NCI-H526 (cell line): ENCODE results near the gene STH.

Experiments used
- DNase-seq, 2 experiments: peaks; one replicate each; lab custom pipeline; 2025; lab: John Stamatoyannopoulos, UW

STH gene

GRCh38 chr17:46027048-46027975, 28.3 kb downstream of the STH start:
- no peak for DNase-seq

GRCh38 chr17:46027976-46028325, 28.9 kb downstream of the STH start:
- no peak for DNase-seq

- no peak for DNase-seq
Observed at GRCh38 chr17:46028374-46028773, 29.3 kb downstream of the STH start.

- no peak for DNase-seq
Observed at GRCh38 chr17:46028981-46029565, 30.0 kb downstream of the STH start.

GRCh38 chr17:46029627-46030026, 30.6 kb downstream of the STH start:
- DNase-seq: no peak

DNA sequence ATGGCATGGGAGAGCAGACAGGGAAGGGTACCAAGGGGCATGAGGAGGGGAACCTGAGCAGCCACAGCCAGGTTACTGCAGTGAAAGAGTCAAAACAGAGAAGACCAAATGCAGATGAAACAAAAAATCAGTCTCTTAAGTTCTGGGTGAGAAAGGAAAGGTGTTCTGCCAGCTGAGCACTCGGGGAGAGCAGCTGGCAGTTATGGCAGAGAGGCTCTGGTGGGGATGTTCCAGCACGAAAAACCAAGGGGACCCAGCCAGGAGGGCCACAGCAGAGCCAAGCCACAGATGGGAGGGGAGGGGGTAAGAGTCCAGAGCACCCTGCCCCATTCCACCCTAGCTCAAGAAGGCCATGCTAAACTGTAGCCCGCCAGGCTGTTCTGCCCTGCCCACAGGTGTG, 31.7 kb downstream of the STH start:
- no peak for DNase-seq

DNA sequence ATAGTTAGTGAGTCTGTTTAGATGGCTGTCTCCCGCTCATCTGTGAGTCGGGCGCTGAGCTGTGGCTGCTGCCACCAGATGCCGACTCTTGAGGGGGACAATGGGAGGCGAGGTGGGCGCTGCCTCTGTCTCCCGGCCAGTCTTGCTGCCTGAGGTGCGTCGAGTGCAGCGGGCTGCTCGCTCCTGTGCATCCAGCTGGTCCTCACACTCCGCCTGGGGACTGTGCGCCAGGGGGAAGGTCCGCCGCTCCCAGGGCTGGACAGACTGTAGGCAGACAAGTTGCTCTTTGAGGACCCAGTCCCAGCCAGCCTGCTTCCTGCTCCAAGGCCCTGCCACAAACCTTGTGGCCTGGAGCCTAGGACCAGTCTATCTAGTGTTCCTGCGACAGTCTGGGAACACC, 32.4 kb downstream of the STH start:
- no peak for DNase-seq

- no peak for DNase-seq
Observed at GRCh38 chr17:46031920-46032319, 32.9 kb downstream of the STH start.

DNA sequence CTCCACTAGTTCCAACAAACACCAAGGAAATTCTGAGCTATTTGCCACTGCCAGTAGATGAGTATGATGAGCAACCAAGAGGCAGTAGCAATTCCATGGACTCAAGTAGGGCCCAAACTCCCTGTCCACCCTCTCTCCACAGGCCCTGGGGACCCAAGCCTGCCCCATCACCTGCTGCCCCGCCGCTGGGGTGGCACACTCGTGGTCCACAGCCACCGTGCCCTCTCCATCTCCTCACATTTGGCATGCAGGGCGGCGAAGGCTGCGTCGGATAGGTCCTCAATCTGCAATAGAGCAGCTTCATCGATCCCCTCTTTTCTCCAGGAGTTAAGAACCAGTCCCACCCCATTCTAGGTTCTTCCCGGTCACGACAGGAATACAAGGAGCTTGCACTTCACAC, 33.9 kb downstream of the STH start:
- no peak for DNase-seq

DNA sequence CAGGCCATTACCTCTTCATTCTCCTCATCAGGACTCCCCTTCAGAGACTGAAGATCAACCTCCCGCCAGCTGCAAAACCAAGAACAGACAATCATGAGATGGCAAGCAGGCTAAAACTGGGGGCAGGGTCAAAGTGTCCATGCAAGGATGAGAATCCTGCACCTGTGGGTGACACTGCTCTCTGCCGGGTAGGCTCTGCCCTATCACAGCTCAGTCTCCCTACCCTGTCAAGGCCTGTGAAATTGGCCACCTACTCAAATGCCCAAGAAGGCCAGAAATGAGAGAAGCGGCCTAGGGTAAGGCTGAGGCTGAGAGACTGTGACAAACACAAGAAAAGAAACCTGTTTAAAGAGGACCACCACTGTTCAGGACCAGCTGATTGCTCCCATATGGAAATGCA, 34.3 kb downstream of the STH start:
- no peak for DNase-seq

DNA sequence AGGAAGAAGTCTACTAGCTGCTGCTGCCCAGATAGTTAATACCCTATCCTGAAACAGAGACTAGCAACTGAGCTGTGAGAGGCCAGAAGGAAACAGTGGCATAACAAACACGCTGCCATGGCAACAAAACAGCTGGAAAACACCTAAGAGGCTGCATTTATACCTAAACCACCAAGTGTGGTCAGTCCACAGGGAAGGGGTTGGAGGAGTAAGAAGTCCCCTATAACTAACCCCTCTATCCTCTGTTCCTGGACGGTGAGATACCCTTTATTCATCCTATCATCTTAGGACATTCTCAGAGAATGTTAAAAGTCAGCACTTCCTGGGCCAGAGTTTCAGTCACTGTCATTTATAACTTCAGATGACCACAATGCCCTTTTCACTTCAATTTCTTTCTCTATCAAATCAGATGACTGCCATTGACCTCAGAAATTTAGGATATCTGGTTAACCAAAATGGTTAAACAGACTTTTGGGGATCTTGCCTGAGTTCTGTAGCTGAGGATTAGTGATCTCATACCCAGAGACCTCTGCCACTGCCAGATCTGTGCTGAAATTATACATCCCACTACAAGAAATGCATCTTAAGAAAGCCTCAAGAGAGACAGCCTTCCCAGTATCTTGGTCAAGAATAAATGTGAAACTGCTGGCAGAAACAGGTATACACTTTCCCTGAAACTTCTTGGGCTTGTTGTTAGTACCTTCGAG, 36.2 kb downstream of the STH start:
- no peak for DNase-seq

DNA sequence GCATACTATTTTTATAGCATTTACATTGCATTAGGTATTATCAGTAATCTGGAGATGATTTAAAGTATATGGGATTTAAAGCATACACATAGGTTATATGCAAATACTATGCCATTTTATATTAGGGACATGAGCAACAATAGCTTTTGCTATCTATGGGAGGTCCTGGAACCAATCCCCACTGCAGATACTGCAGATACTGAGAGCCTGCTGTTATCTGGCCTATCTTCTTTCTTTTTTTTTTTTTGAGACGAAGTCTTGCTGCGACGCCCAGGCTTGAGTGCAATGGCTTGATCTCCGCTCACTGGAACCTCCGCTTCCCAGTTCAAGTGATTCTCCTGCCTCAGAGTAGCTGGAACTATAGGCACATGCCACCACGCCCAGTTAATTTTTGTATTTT, 37.4 kb downstream of the STH start:
- DNase-seq: no peak

DNA sequence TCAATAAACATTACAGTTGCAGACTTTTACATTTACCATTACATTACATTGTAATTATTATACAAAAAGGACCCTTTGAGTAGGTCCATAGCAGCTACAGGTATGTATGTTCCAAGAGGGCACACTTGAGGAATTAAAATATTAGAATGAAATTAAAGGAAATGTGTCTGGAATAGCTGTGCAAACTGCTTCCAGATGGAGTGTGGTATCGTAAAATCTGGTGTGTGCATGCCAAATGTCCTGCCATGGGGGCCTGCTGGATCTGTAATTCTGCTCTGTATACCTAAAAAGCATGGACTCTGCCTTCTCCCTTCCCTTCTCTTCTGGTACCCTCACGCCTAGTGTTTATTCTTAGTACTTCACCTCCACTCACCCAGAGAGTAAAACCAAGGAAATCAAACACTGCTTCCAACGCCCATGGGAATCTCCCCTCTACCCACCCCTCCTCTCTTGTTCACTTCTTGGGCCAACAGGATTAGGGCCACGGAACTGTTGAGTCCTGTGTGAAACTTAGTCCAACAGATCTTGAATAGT, 38.7 kb downstream of the STH start:
- no peak for DNase-seq

GRCh38 chr17:46038414-46038813, 39.4 kb downstream of the STH start:
- DNase-seq: no peak

DNA sequence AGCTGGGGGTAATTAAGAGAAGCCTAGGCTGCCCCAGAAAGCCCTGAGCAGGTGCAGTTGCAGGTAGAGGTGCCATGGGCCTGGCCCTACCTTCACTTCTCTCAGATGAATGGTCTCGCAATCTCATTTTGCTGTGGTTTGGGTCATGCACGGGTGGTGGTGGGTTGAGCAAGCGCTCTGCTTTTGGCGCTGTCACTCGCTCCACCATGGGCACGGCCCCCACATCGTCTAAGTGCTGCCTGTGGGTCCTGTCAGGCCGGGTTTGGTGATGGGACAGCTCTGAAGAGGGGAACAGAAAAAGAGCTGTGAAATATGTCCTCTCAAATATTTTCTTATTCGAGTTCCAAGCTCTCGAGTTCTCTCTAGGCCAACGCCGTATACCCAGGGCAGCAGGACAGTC, 39.9 kb downstream of the STH start:
- no peak for DNase-seq

DNA sequence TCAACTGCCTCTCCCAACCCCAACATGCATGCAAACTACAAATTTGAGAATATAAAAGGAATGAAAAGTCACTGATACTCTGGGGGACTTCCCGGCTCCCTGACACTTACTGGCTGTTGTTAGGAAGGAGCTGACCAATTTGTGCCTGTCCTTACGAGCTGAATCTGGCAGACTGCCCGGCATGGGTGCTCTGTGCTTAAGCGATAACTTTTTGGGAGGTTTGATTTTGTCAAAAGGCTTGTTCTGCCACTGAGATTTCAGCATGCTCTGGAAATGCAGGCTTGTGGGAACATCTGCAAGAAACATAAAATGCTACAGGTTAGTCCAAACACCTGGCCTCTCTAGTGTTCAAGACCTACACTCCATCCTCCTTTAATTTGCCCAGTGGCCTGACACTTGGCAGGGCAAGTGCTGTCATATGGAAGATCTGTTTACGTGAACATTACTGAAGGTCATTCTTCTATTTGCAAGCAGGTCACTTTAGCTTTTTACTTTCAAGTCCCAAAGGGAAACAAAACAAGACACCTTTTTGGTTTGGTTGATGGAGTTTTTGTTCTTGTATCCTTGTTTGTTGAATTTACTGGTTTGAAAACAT, 40.6 kb downstream of the STH start:
- DNase-seq: no peak

- DNase-seq: no peak
Observed at GRCh38 chr17:46042246-46042645, 43.2 kb downstream of the STH start.

DNA sequence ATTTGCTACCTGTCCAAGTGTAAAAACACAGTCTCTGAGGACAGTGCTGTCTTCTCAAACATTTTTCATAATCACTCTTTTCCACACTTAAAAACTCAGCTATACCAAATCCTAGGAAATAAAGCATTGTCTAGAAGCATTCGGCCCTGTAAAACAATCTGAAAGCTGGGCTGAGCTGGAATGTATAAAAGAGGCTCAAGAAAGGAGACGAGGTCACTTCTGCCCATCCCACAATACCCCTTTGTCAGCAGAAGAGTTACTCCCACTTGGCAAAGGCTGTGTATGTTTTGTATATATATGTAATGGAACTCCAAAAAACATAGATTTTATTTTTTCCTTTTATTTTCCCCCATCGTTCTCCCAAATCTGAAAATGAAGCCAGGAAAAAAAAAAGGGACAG, 43.9 kb downstream of the STH start:
- no peak for DNase-seq

DNA sequence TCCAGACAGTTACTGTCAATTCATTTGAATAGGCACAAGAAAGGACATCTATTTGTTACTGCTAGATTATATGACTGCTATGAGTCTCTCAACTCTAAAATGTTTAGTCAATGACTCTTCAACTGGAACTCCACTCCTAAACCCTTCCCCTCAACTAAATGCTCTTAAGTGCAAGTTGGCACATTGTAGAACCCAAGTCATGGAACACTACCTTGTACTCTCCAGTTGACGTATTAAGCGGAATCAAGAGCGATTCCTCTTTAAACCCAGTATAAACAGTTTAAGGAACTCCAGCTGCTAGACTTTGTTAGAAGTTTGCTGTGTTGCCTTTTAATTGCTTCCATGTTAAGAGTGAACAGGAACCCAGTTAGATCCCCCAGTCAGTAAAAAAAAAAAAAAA, 44.6 kb downstream of the STH start:
- no peak for DNase-seq

DNA sequence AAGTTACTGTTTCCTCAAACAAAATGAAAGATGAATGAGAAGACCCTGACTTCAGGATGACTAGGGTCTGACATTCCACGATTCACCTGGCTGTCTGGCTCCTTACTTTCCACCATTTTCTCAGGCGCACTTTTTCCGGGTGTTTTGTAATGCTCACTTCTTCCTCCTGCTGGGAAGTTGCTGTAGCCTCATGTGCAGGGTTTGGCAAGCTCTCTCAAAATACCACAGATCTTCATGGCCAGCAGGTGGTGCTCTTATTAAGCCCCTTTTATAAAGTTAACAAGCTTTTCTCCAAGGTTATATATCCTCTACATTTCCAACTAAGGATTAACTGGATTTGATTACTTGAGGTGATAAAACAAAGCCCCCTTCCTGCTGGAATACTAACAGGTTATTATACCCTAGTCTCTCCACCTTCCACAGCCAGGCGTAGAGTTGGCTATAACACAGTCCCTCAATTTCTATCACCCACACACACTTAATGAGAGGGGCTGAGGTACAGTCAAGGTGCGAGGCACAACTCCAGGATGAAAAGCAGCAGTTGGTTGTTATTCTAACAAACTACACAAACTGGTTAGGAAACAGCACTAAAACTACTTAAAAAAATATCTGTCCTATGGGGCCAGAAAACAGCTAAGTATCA, 45.4 kb downstream of the STH start:
- DNase-seq: peak; percentile 80 to 89

- DNase-seq: no peak
Observed at GRCh38 chr17:46044989-46045388, 45.9 kb downstream of the STH start.

- peak in 1 of 2 experiments; percentile 15 for DNase-seq
Observed at GRCh38 chr17:46045639-46046038, 46.6 kb downstream of the STH start.
